Skeletal muscle cell (primary cell): ENCODE data around the gene SALL3.
"Not testable (repeated sequence)": the region's sequence is repeated elsewhere in the genome, so short reads cannot be mapped to it uniquely, and the experiment has no call there.

Experiments used
- DNase-seq: peaks from one replicate; pipeline ENCODE4 v3.0.0-alpha.2; 2010; ENCODE audit warnings: low read depth
- H3K4me3 ChIP-seq: 2 replicates; pipeline ENCODE4 v1.5.1; 2011; ENCODE audit warnings: low read depth, mild to moderate bottlenecking, control low read depth, low read length, moderate library complexity

The SALL3 gene

GRCh38 chr18:78979730-78980278, at the start of gene SALL3:
Gene SALL3, plus strand, starts transcription at chr18:78979818. Its CDS starts 457 bp downstream, at chr18:78980275.
- H3K4me3 ChIP-seq: no peak within 1 kb of the TSS
- DNase-seq: no peak

- no peak for DNase-seq
- H3K4me3 ChIP-seq: no peak overlapping the region
These were observed 47.3 kb upstream of the SALL3 start for GRCh38 chr18:78932281-78932680.

GRCh38 chr18:78934003-78934402, 45.6 kb upstream of the SALL3 start:
- H3K4me3 ChIP-seq: no peak overlapping the region

DNA sequence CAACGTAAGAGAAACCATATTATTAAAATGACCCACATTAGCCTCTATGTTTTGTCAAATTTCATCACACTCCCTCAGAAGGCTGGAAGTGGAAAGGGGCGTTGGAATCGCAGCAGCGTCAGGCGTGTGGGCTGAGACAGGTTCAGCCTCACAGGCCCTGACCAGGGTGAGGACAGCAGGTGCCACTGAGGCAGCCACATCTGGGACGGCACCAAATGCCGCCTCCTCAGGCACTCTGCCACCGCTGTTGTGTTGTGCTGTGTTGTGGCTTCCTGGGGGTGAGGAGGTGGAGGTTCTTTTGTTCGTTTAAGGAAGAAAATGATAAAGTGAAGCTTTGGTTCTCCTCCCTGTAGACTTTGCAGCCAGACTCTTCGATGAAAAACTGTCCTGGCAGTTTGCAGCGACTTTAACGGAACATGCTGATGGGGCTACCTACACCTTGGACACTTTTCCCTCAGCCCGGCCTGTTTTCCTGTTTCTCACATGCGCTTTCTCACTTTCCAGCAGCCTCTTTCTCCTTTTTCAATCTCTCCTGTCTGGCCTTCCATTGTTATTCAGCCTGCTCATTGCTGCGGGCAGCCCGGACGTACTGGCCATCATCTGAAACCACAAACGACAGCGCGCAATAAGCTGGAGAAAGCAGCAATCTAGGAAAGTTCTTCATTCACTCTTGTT, 44.9 kb upstream of the SALL3 start:
- no peak overlapping the region for H3K4me3 ChIP-seq
- no peak for DNase-seq

More at GRCh38 chr18:78934003-78934402, 45.6 kb upstream of the SALL3 start:
- no peak for DNase-seq

- no peak overlapping the region for H3K4me3 ChIP-seq
- no peak for DNase-seq
These were observed 44.2 kb upstream of the SALL3 start for GRCh38 chr18:78935406-78935805.

- no peak for DNase-seq
- no peak overlapping the region for H3K4me3 ChIP-seq
These were observed 43.2 kb upstream of the SALL3 start for GRCh38 chr18:78936251-78937005.

DNA sequence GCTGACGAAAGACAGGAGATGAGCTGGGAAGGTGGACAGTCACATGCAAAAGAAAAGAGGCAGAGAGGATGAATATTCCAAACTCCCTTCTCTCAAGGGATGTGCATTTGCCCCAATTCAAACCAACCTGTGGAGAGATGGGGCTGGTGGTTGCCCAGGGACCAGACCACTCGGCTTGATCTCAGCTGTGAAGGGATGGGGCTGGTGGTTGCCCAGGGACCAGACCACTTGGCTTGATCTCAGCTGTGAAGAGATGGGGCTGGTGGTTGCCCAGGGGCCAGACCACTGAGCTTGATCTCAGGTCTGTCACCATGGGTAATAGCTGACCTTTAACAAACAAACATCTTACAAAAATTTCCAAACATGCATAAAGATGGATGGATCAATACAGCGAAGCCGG, 42.5 kb upstream of the SALL3 start:
- no peak for DNase-seq
- no peak overlapping the region for H3K4me3 ChIP-seq

DNA sequence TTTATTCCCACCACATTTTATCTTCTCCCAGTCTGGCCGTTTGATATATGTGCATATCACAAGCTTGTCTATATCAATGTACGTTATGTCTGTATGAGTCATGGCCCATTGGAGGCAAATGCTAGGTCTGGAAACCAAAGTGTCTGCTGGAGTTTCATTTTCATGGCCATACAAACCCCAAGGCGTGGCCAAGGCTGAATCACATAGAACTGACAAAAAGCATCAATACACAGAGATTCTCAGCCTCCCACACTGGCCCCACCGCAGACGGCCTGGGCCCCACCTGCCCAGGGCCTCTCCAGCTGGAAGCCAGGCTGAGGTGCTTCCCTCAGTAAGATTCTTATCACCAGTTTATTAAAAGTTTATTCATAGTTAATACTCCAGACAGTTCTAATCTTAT, 40.5 kb upstream of the SALL3 start:
- DNase-seq: no peak
- H3K4me3 ChIP-seq: no peak overlapping the region

DNA sequence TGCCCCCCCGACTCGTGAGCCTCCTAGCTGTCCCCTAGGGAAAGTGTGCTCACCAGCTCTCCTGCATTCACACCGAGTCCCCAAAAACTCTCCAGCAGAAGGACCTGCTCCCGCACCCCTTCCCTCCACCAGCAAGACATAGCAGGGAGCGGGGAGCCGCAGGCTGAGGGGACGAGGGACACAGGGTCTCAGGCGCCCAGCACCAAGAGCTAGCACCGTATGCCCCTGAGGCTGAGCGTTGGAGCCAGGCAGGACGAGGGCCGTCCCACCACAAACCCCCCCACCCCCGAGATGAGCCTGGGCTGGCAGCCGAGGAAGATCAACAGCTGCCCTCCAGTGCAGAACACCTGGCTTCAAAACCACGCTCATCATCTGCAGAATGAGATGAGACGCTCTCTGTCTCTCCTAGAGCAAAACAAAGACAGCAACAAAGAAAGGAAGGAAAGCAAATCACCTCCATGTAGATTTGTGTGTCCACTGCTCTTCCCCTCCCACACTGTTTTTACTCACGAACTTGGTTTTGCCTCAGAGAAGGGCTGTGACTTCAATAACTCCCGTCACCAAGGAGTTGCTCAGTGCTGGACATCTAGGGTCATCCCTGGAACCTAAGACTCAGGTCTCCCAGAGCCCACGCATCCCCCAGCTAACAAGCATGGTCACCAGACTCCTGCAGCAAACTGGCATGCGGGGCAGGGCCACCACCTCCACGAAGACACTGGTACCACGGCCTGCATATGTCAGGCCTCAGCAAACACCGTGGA, 39.7 kb upstream of the SALL3 start:
- H3K4me3 ChIP-seq: no peak overlapping the region
- DNase-seq: no peak

- H3K4me3 ChIP-seq, DNase-seq: not testable (repeated sequence)
These were observed 37.4 kb upstream of the SALL3 start for GRCh38 chr18:78942236-78942635.

DNA sequence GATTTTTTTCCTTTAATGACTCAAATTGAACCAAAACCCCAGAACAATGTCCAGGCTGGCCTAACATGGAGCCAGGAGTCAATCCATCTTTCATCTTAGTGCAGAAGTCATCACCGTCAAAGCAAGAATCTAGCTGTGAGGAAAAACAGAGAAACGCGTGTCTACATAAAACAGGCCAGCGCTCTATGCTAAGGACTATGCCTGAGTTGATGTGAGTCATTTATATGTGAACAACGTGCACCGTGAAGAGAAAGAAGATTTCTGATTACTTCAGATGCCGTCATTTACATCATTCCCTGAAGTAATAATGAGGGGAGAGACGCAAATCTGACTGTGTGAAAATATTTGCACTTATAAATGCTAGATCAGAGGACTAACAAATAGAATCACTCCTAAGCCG, 34.0 kb upstream of the SALL3 start:
- DNase-seq: no peak
- H3K4me3 ChIP-seq: no peak overlapping the region

DNA sequence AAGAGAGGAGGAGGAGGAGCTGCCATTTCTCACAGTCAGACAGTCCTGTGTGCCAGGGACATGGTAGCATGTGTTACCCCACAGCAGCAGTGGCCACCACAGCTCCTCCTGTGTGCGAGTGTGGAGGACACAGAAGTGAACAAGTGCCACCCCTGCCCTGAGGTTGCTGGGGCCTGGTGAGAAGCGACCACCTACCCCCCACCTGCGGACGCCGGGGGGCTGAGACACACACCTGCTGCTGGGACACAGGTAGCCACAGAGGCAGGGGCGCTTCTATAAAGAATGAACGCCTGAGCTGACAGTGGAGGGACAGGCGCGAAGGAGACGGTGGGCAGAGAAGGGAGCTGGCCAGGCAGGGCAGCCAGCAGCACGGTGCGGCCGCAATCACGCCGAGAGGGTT, 32.3 kb upstream of the SALL3 start:
- H3K4me3 ChIP-seq: no peak overlapping the region
- no peak for DNase-seq

DNA sequence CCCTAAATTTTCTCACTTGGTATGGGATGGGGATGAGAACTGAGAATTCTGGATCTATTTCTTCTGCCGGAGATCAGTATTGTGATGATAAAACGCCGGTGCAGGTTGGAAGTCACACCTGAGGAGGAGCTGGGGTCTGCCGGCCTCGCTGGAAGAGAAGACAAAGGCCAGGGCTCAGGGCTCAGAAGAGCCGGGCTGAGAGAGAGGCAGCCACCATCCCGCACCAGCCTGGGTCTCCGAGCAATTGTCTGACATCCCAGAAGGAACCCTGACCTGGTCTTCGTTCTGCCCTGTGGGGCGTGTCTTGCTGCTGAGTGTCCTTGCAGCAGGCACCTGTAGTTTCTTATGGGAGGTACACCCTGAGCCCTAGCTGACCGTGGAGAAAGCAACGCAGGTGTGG, 31.4 kb upstream of the SALL3 start:
- no peak for DNase-seq
- no peak overlapping the region for H3K4me3 ChIP-seq

- H3K4me3 ChIP-seq: no peak overlapping the region
These were observed 30.9 kb upstream of the SALL3 start for GRCh38 chr18:78948707-78949106.

DNA sequence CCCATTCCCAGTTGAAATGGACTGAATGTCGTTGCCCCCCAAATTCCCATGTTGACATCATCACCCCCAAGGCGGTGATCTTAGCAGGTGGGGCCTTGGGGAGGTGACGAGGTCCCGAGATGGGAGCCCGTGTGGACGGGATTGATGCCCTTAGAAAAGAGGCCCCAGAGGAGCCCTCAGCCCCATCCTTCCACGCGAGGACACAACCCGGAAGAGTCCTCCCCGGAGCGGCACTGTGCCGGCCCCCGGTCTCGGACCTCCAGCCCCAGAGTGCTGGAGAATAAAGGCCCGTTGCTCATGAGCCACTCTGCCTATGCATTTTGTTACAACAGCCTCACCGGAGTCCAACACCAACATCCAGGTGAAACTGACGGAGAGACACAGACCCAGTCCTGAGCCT, 30.4 kb upstream of the SALL3 start:
- no peak for DNase-seq
- no peak overlapping the region for H3K4me3 ChIP-seq

More at GRCh38 chr18:78948707-78949106, 30.9 kb upstream of the SALL3 start:
- no peak for DNase-seq

GRCh38 chr18:78950386-78950785, 29.2 kb upstream of the SALL3 start:
- no peak for DNase-seq

GRCh38 chr18:78953566-78953965, 26.1 kb upstream of the SALL3 start:
- H3K4me3 ChIP-seq: no peak overlapping the region
- DNase-seq: no peak

More at GRCh38 chr18:78950386-78950785, 29.2 kb upstream of the SALL3 start:
- H3K4me3 ChIP-seq: no peak overlapping the region

DNA sequence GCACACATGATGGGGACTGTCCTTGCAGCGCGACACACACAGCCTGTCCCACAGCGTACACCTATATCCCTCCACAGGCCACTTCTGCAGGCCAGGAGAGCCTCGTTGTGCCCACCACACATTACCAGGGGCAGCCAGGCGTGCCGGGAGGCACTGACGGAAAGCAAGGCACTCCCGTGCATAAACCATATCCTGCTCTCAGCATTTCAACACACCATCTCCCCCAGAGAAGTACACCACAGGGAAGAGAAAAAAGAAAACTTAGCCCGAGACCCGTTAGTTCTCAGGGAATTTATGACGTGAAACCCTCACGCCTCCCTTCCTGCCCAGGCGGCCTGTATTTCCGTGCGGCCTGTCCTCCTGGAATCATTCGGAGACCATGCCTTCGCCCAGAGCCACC, 24.6 kb upstream of the SALL3 start:
- DNase-seq: no peak
- no peak overlapping the region for H3K4me3 ChIP-seq

DNA sequence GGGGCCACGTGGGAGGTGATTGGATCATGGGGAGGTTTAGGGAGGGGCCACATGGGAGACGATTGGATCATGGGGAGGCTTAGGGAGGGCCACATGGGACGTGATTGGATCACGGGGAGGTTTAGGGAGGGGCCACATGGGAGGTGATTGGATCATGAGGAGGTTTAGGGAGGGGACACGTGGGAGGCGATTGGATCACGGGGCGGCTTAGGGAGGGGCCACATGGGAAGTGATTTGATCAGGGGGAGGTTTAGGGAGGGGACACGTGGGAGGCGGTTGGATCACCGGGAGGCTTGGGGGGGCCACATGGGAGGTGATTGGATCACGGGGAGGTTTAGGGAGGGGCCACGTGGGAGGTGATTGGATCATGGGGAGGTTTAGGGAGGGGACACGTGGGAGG, 22.5 kb upstream of the SALL3 start:
- no peak overlapping the region for H3K4me3 ChIP-seq
- no peak for DNase-seq

GRCh38 chr18:78960709-78961108, 18.9 kb upstream of the SALL3 start:
- no peak for DNase-seq
- no peak overlapping the region for H3K4me3 ChIP-seq
